HG02885 (cell line): ENCODE data around the gene CAPN11.
A peak's percentile ranks its signal among the peaks of the same experiment; 100 is the strongest.

Experiments used
- ATAC-seq: cut with Tn5 transposase; IDR thresholded peaks from one replicate; pipeline ENCODE4 v1.9.1; 2021; ENCODE audit warnings: mild to moderate bottlenecking; ENCODE audit not compliant: unreplicated experiment, poor library complexity

The CAPN11 gene

GRCh38 chr6:44202332-44202971 is 43.8 kb downstream of the CAPN11 start:
- ATAC-seq, result no peak

- ATAC-seq, result no peak
These were observed 44.5 kb downstream of the CAPN11 start for GRCh38 chr6:44202972-44203750.

GRCh38 chr6:44203955-44204354 is 45.3 kb downstream of the CAPN11 start:
- ATAC-seq, result no peak

- ATAC-seq, result no peak
These were observed 49.3 kb downstream of the CAPN11 start for GRCh38 chr6:44207966-44208365.

- no peak for ATAC-seq
These were observed 52.7 kb downstream of the CAPN11 start for GRCh38 chr6:44211284-44211683.

- no peak for ATAC-seq
These were observed 55.7 kb downstream of the CAPN11 start for GRCh38 chr6:44214307-44214706.

GRCh38 chr6:44216677-44217331 is 58.2 kb downstream of the CAPN11 start, which contains the start of gene MYMX:
MYMX (plus strand) TSS chr6:44216926; CDS start chr6:44217472, 546 bp downstream.
- ATAC-seq, result no peak

GRCh38 chr6:44217332-44218143 is 58.9 kb downstream of the CAPN11 start:
- no peak for ATAC-seq

- ATAC-seq, result peak; percentile 58
These were observed 60.6 kb downstream of the CAPN11 start for GRCh38 chr6:44219053-44219814.

GRCh38 chr6:44219815-44220784 is 61.5 kb downstream of the CAPN11 start:
- ATAC-seq, result no peak

- ATAC-seq, result no peak
These were observed 62.3 kb downstream of the CAPN11 start for GRCh38 chr6:44220913-44221290.

- ATAC-seq, result peak; percentile 50
These were observed 62.8 kb downstream of the CAPN11 start for GRCh38 chr6:44221291-44221960.

- ATAC-seq, result no peak
These were observed 63.3 kb downstream of the CAPN11 start for GRCh38 chr6:44221961-44222335.

GRCh38 chr6:44222486-44223318 is 64.1 kb downstream of the CAPN11 start:
- peak; percentile 2 for ATAC-seq

- peak; percentile 56 for ATAC-seq
These were observed 64.9 kb downstream of the CAPN11 start, which contains the start of gene SLC29A1 for GRCh38 chr6:44223319-44224028. SLC29A1 (plus strand) TSS chr6:44223595; CDS start chr6:44227314, 3,719 bp downstream.
